ENCODE data around the gene DNAH3.

The DNAH3 gene

GRCh38 chr16:21084631-21085225, 65.9 kb downstream of the DNAH3 start:
- no peak for TF ChIP-seq CTCF (IDR thresholded peaks at IDR 0.05; ENCODE audit: extremely low read depth, insufficient read depth, missing control alignments)

GRCh38 chr16:21083729-21084268, 66.8 kb downstream of the DNAH3 start:
- in situ Hi-C loops (cut with MboI; ENCODE audit: low pct_unique_long_range_greater_than_20kb, low sequenced_read_pairs, unreplicated experiment): loop anchor here (5.0 kb wide), 1 partner anchor 231 kb away; no protein-coding TSS in a partner anchor
- TF ChIP-seq CTCF (IDR thresholded peaks at IDR 0.05; ENCODE audit: extremely low read depth, insufficient read depth, missing control alignments): peak; percentile 86
- peak; percentile 45 for DNase-seq (ENCODE audit: low spot score)

More at GRCh38 chr16:21084631-21085225, 65.9 kb downstream of the DNAH3 start:
- no peak for DNase-seq (ENCODE audit: low spot score)
- in situ Hi-C loops (cut with MboI; ENCODE audit: low pct_unique_long_range_greater_than_20kb, low sequenced_read_pairs, unreplicated experiment): loop anchor here (5.0 kb wide), 1 partner anchor 232 kb away; no protein-coding TSS in a partner anchor

GRCh38 chr16:21081329-21081728, 69.3 kb downstream of the DNAH3 start:
- no peak for DNase-seq (ENCODE audit: low spot score)
- TF ChIP-seq CTCF (IDR thresholded peaks at IDR 0.05; ENCODE audit: extremely low read depth, insufficient read depth, missing control alignments): no peak
- in situ Hi-C loops (cut with MboI; ENCODE audit: low pct_unique_long_range_greater_than_20kb, low sequenced_read_pairs, unreplicated experiment): loop anchor here (5.0 kb wide), 1 partner anchor 229 kb away; no protein-coding TSS in a partner anchor

- in situ Hi-C loops (cut with MboI; ENCODE audit: low pct_unique_long_range_greater_than_20kb, low sequenced_read_pairs, unreplicated experiment): no loop called here
- TF ChIP-seq CTCF (IDR thresholded peaks at IDR 0.05; ENCODE audit: extremely low read depth, insufficient read depth, missing control alignments): no peak
- DNase-seq (ENCODE audit: low spot score): no peak
Measured at GRCh38 chr16:21078563-21078962, 72.1 kb downstream of the DNAH3 start.

GRCh38 chr16:21076186-21076883, 74.3 kb downstream of the DNAH3 start:
- DNase-seq (ENCODE audit: low spot score): no peak
- in situ Hi-C loops (cut with MboI; ENCODE audit: low pct_unique_long_range_greater_than_20kb, low sequenced_read_pairs, unreplicated experiment): no loop called here
- no peak for TF ChIP-seq CTCF (IDR thresholded peaks at IDR 0.05; ENCODE audit: extremely low read depth, insufficient read depth, missing control alignments)

- no peak for TF ChIP-seq CTCF (IDR thresholded peaks at IDR 0.05; ENCODE audit: extremely low read depth, insufficient read depth, missing control alignments)
- no peak for DNase-seq (ENCODE audit: low spot score)
- in situ Hi-C loops (cut with MboI; ENCODE audit: low pct_unique_long_range_greater_than_20kb, low sequenced_read_pairs, unreplicated experiment): no loop called here
Measured at GRCh38 chr16:21075252-21075651, 75.4 kb downstream of the DNAH3 start.

Data from GM13977 (cell line).